Trophoblast cell (in vitro differentiated cells and primary cell): Measurements from ENCODE around the gene CCDC106.

Experiments
- DNase-seq, 2 donors: peaks; one replicate each; pipeline ENCODE4 v3.0.0-alpha.2; 2016
- H2AFZ ChIP-seq: 2 replicates; pipeline ENCODE4 v1.6.1; 2013; ENCODE audit warnings: low read length, moderate library complexity, mild to moderate bottlenecking; ENCODE audit not compliant: insufficient read depth, poor library complexity
- H2AK5ac ChIP-seq: 2 replicates; pipeline ENCODE4 v1.6.1; 2013; ENCODE audit warnings: mild to moderate bottlenecking, low read length
- H2BK120ac ChIP-seq: 2 replicates; pipeline ENCODE4 v1.6.1; 2013; ENCODE audit warnings: low read length, mild to moderate bottlenecking, moderate library complexity; ENCODE audit not compliant: insufficient read depth, poor library complexity
- H2BK12ac ChIP-seq: 2 replicates; pipeline ENCODE4 v1.6.1; 2013; ENCODE audit warnings: mild to moderate bottlenecking, low read length, moderate library complexity
- H2BK5ac ChIP-seq: 2 replicates; pipeline ENCODE4 v1.6.1; 2013; ENCODE audit warnings: low read length, low read depth, moderate library complexity, mild to moderate bottlenecking; ENCODE audit not compliant: poor library complexity
- H3K14ac ChIP-seq: 2 replicates; pipeline ENCODE4 v1.6.1; 2013; ENCODE audit warnings: mild to moderate bottlenecking, low read length
- H3K18ac ChIP-seq: 2 replicates; pipeline ENCODE4 v1.6.1; 2013; ENCODE audit warnings: mild to moderate bottlenecking, low read length
- H3K23ac ChIP-seq: 2 replicates; pipeline ENCODE4 v1.6.1; 2013; ENCODE audit warnings: low read length
- H3K27ac ChIP-seq: 2 replicates; pipeline ENCODE4 v1.5.1; 2013; ENCODE audit warnings: low read depth, mild to moderate bottlenecking, inconsistent platforms, low read length, moderate library complexity
- H3K27me3 ChIP-seq: 2 replicates; pipeline ENCODE4 v1.6.1; 2013; ENCODE audit warnings: inconsistent platforms, mild to moderate bottlenecking, low read length, moderate library complexity; ENCODE audit not compliant: insufficient read depth
- H3K36me3 ChIP-seq, 2 experiments: 1 replicate in 1 of 2; 2 replicates in 1 of 2; pipeline ENCODE4 v1.6.1; 2013; ENCODE audit warnings: low read length in 2 of 2, mild to moderate bottlenecking in 2 of 2, moderate library complexity in 1 of 2; ENCODE audit not compliant: insufficient read depth in 2 of 2, control insufficient read depth in 1 of 2
- H3K4ac ChIP-seq: 2 replicates; pipeline ENCODE4 v1.6.1; 2013; ENCODE audit warnings: low read depth, mild to moderate bottlenecking, low read length, moderate library complexity
- H3K4me1 ChIP-seq, 2 experiments: 1 replicate in 1 of 2; 2 replicates in 1 of 2; pipeline ENCODE4 v1.6.1; 2013; ENCODE audit warnings: low read length in 2 of 2, mild to moderate bottlenecking in 2 of 2, moderate library complexity in 1 of 2; ENCODE audit not compliant: insufficient read depth in 2 of 2, control insufficient read depth in 1 of 2
- H3K4me2 ChIP-seq: 2 replicates; pipeline ENCODE4 v1.6.1; 2013; ENCODE audit warnings: inconsistent platforms, mild to moderate bottlenecking, low read length, moderate library complexity
- H3K4me3 ChIP-seq: 2 replicates; pipeline ENCODE4 v1.5.1; 2013; ENCODE audit warnings: mild to moderate bottlenecking, low read depth, low read length, inconsistent platforms
- H3K79me1 ChIP-seq: one replicate; pipeline ENCODE4 v1.6.1; 2013; ENCODE audit warnings: low read length
- H3K79me2 ChIP-seq: 2 replicates; pipeline ENCODE4 v1.6.1; 2013; ENCODE audit warnings: low read length, mild to moderate bottlenecking; ENCODE audit not compliant: control insufficient read depth, insufficient read depth, poor library complexity
- H3K9ac ChIP-seq: 2 replicates; pipeline ENCODE4 v1.6.1; 2013; ENCODE audit warnings: mild to moderate bottlenecking, low read length
- H3K9me3 ChIP-seq: 2 replicates; pipeline ENCODE4 v1.6.1; 2013; ENCODE audit warnings: low read depth, mild to moderate bottlenecking, control low read depth, inconsistent platforms, low read length; ENCODE audit not compliant: insufficient read depth
- H4K12ac ChIP-seq: 2 replicates; pipeline ENCODE4 v1.6.1; 2013; ENCODE audit warnings: low read depth, mild to moderate bottlenecking, low read length, moderate library complexity
- H4K8ac ChIP-seq: 2 replicates; pipeline ENCODE4 v1.6.1; 2013; ENCODE audit warnings: low read depth, mild to moderate bottlenecking, low read length, moderate library complexity
- H4K91ac ChIP-seq: one replicate; pipeline ENCODE4 v1.6.1; 2013; ENCODE audit warnings: low read depth, mild to moderate bottlenecking, low read length, moderate library complexity
- WGBS: extraction: QIAGEN DNeasy Blood & Tissue Kit; methylation state at CpG from one replicate; pipeline ENCODE4 v1.1.7; 2013; ENCODE audit warnings: missing lambda C conversion rate; ENCODE audit not compliant: insufficient read length, insufficient coverage; ENCODE audit errors: extremely low coverage; 5-methylcytosine and 5-hydroxymethylcytosine counted together

Gene CCDC106

GRCh38 chr19:55694656-55695491, 46.9 kb downstream of the CCDC106 start:
- H3K27ac ChIP-seq, result no peak overlapping the region
- H4K12ac ChIP-seq, result no peak overlapping the region
- WGBS, result no CpG with 5 or more reads among the region's 37 CpGs
- no peak overlapping the region for H4K91ac ChIP-seq
- H2BK5ac ChIP-seq, result no peak overlapping the region
- no peak overlapping the region for H3K4ac ChIP-seq
- no peak overlapping the region for H3K4me3 ChIP-seq
- no peak overlapping the region for H3K18ac ChIP-seq
- no peak overlapping the region for H4K8ac ChIP-seq
- no peaks in the 10 kb centered on the region for H3K79me2 ChIP-seq
- no peak overlapping the region for H2BK12ac ChIP-seq
- H3K9me3 ChIP-seq, result peaks cover 3% of the 10 kb centered on the region
- no peak overlapping the region for H3K23ac ChIP-seq
- H2AK5ac ChIP-seq, result no peak overlapping the region
- no peak overlapping the region for H2BK120ac ChIP-seq
- H3K36me3 ChIP-seq, result peaks cover 81 to 83% of the 10 kb centered on the region in 2 experiments
- no peaks in the 10 kb centered on the region for H3K4me1 ChIP-seq
- no peaks in the 10 kb centered on the region for H3K79me1 ChIP-seq
- H2AFZ ChIP-seq, result no peak overlapping the region
- H3K27me3 ChIP-seq, result no peaks in the 10 kb centered on the region
- no peak overlapping the region for H3K14ac ChIP-seq
- DNase-seq, result no peak
- H3K9ac ChIP-seq, result no peak overlapping the region
- H3K4me2 ChIP-seq, result no peak overlapping the region

GRCh38 chr19:55695511-55696290, 47.7 kb downstream of the CCDC106 start:
- Histone ChIP-seq H3K27ac (no peak overlapping the region), H2BK5ac (no peak overlapping the region), H3K23ac (no peak overlapping the region), H4K91ac (no peak overlapping the region), H3K4me2 (no peak overlapping the region), H2AFZ (no peak overlapping the region), H3K79me1 (no peaks in the 10 kb centered on the region), H3K9me3 (peaks cover 3% of the 10 kb centered on the region), H4K12ac (no peak overlapping the region), H2BK12ac (no peak overlapping the region), H3K4me1 (no peaks in the 10 kb centered on the region), H3K79me2 (no peaks in the 10 kb centered on the region), H2AK5ac (no peak overlapping the region), H3K18ac (no peak overlapping the region), H3K9ac (no peak overlapping the region), H2BK120ac (no peak overlapping the region), H4K8ac (no peak overlapping the region), H3K4me3 (no peak overlapping the region), H3K14ac (no peak overlapping the region), H3K4ac (no peak overlapping the region), H3K27me3 (no peaks in the 10 kb centered on the region), H3K36me3 (peaks cover 78% of the 10 kb centered on the region in 2 experiments)
- no peak for DNase-seq
- no CpG with 5 or more reads among the region's 23 CpGs for WGBS

- Histone ChIP-seq H3K4me1 (no peaks in the 10 kb centered on the region), H3K18ac (no peak overlapping the region), H3K4me3 (no peak overlapping the region), H3K23ac (peak overlapping the region; percentile 18), H2BK5ac (no peak overlapping the region), H3K14ac (no peak overlapping the region), H2AFZ (no peak overlapping the region), H3K27me3 (no peaks in the 10 kb centered on the region), H3K27ac (no peak overlapping the region), H3K79me1 (no peaks in the 10 kb centered on the region), H3K36me3 (peaks cover 72 to 73% of the 10 kb centered on the region in 2 experiments), H2BK120ac (no peak overlapping the region), H3K79me2 (no peaks in the 10 kb centered on the region), H3K4ac (no peak overlapping the region), H3K9me3 (peaks cover 3% of the 10 kb centered on the region), H4K8ac (no peak overlapping the region), H4K91ac (no peak overlapping the region), H2BK12ac (no peak overlapping the region), H2AK5ac (no peak overlapping the region), H4K12ac (no peak overlapping the region), H3K4me2 (no peak overlapping the region), H3K9ac (no peak overlapping the region)
- WGBS, result no CpG with 5 or more reads among the region's 20 CpGs
- DNase-seq, result no peak
These were observed 48.5 kb downstream of the CCDC106 start for GRCh38 chr19:55696301-55697068.

GRCh38 chr19:55697069-55697440, 49.0 kb downstream of the CCDC106 start:
- no peak overlapping the region for H4K8ac ChIP-seq
- H4K91ac ChIP-seq, result no peak overlapping the region
- H3K18ac ChIP-seq, result no peak overlapping the region
- H3K14ac ChIP-seq, result no peak overlapping the region
- H3K9ac ChIP-seq, result no peak overlapping the region
- H3K79me2 ChIP-seq, result no peaks in the 10 kb centered on the region
- H3K9me3 ChIP-seq, result peaks cover 3% of the 10 kb centered on the region
- H3K23ac ChIP-seq, result no peak overlapping the region
- no peak overlapping the region for H2BK5ac ChIP-seq
- no CpG with 5 or more reads among the region's 12 CpGs for WGBS
- H3K4ac ChIP-seq, result no peak overlapping the region
- H2AFZ ChIP-seq, result no peak overlapping the region
- no peak overlapping the region for H3K27ac ChIP-seq
- no peaks in the 10 kb centered on the region for H3K4me1 ChIP-seq
- H2BK120ac ChIP-seq, result no peak overlapping the region
- peaks cover 67% of the 10 kb centered on the region in 2 experiments for H3K36me3 ChIP-seq
- no peak for DNase-seq
- no peak overlapping the region for H2AK5ac ChIP-seq
- H2BK12ac ChIP-seq, result no peak overlapping the region
- no peak overlapping the region for H4K12ac ChIP-seq
- no peaks in the 10 kb centered on the region for H3K79me1 ChIP-seq
- no peaks in the 10 kb centered on the region for H3K27me3 ChIP-seq
- no peak overlapping the region for H3K4me3 ChIP-seq
- H3K4me2 ChIP-seq, result no peak overlapping the region
